GM21423 (cell line): ENCODE measurements around the gene MARCHF3.
"Not testable (repeated sequence)": the region's sequence is repeated elsewhere in the genome, so short reads cannot be mapped to it uniquely, and the experiment has no call there.

ENCODE experiments used
- ATAC-seq: cut with Tn5 transposase; IDR thresholded peaks from one replicate; pipeline ENCODE4 v1.9.1; 2021; ENCODE audit warnings: mild to moderate bottlenecking, moderate library complexity; ENCODE audit not compliant: unreplicated experiment

Gene MARCHF3, protein sequence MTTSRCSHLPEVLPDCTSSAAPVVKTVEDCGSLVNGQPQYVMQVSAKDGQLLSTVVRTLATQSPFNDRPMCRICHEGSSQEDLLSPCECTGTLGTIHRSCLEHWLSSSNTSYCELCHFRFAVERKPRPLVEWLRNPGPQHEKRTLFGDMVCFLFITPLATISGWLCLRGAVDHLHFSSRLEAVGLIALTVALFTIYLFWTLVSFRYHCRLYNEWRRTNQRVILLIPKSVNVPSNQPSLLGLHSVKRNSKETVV

DNA sequence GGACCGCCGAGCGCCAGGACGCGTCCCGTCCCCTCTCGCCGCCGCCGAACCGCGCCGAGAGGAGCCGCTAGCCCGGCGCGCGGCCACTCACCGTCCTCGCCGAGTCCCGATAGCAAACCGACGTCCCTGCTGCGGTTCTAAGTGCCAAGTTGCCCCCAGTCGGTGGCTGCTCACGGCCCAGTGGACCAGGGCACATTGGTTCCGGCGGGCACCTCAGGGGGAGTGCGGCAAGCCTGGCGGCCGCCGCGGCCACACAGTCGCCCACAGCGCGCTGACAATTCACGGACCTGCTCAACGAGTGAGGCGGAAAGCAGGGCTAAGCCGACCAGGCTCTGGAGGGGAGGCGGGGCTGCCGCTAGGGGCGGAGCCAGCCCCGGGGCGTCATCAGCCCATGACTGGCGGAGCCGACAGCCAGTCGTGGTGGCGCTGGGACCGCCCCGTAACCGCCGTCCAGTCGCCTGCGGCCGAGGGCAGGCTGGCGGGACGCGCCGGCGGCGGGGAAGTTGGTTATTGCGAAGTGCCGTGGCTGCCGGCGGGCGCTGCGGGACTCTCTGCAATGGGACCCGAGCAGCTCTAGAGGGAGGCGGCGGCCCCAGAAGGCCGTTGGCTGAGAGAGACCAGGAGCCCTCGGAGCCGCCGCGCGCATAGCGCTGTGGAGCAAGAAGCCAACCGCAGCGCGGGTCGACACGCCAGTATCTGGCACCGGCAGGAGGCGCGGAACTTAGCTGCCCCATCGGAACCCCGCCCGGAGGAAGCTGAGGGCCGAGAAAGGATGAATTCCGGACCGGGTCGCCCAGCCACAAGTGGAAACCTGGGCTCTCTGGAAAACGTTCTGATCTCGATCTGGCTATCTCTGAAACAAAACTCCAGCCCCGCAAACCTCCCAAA lies at the start of gene MARCHF3:
Gene MARCHF3 (minus strand): TSS at position 300 of the 888 bp plus-strand sequence. CDS start 112,387 bp downstream, outside the sequence.
- ATAC-seq, result peak; percentile 94

DNA sequence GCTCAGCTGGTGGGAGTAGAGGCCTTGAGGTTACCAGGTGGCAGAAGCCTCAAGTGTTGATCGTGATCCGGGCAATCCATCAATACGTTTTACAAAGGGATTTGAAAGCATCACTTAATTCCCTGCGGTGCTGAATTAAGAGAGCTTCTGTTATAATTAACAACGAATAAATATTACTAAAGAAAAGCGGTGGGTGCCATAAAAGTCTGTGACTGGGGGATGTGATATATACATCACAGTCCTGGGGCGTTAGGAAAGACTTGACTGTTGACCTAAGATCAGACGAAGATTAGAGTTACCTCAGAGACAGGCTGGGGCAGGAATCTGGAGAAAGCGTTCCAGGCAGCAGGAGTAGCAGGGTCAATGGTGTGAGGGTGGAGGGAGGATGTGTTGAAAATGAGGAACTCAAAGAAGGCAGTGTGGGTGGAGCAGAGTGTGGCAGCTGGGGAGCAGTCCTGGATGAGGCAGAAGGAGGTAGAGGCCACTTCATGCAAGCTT lies 49.7 kb upstream of the MARCHF3 start:
- ATAC-seq, result no peak

DNA sequence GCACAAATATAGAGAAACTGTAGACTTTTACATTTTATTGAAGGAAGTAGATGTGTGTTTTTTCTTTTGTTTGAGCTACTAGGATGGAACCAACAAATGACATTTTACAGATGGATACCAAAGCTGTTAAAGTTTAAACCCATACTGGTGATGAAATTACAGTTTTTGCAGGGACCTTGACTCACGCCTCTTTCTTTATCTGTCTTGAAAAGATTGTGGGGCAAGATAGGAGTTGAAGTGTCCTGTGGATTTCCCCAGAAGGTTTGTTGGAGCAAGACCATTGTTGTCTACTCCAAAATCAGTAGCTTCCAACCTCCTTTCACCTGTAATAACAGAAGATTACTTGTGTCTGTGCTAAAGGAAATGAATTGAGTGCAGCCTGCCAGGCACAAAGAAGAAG lies 47.0 kb upstream of the MARCHF3 start:
- no peak for ATAC-seq

DNA sequence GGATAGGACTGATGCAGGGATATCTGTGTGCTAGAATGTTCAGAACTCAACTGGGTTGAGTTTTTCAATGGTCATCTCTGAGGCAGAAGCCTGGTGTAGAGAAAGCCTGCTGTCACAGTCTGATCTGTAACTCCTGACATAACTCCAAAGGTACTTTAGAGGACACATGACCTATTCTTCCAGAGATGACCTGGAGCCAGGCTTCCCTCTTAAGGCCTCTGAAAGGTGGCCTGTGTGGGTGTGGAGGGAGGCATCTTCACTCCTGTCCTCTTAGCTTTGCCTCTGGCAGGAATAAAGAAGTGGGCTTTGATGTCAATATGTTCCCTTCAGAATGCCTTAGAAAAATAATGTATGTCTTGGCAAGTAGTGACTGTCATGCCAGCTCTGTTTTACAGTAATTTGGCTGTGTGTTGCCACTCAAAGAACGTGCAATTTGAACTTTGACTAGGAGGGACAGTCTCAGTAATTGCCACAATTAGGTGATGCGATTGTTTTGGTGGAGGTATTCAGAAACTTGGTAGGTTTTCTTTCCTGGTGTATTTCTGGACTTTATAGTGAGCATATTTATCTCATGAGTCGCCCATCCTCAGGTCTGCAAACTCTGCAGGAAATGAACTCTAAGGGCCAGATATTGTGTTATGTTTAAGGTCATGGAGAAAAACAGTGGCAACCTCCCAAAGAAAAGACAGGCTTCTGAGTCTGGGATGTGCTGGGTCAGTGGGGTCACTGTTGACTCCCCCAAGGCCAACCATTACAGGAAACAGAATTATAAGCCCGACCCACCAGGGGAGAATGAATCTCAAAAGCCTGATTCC lies 46.2 kb upstream of the MARCHF3 start:
- no peak for ATAC-seq

DNA sequence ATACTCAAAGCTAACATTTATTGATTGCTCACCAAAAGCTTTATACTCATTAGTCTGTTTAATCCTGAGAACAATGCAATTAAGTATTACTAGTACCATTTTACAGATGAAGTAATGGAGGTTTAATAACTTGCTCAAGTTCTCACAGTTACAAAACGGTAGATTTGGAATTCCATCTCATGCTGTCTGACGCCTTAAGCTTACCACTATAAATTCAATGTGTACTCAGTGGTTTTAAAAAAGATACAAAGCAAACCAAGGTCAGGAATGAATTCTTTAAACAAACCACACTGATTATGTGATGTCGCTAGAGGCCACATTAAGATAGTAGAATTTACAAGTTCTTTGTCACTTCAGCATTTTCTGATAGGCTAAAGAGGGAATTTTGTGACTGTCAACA lies 44.1 kb upstream of the MARCHF3 start:
- ATAC-seq, result no peak

DNA sequence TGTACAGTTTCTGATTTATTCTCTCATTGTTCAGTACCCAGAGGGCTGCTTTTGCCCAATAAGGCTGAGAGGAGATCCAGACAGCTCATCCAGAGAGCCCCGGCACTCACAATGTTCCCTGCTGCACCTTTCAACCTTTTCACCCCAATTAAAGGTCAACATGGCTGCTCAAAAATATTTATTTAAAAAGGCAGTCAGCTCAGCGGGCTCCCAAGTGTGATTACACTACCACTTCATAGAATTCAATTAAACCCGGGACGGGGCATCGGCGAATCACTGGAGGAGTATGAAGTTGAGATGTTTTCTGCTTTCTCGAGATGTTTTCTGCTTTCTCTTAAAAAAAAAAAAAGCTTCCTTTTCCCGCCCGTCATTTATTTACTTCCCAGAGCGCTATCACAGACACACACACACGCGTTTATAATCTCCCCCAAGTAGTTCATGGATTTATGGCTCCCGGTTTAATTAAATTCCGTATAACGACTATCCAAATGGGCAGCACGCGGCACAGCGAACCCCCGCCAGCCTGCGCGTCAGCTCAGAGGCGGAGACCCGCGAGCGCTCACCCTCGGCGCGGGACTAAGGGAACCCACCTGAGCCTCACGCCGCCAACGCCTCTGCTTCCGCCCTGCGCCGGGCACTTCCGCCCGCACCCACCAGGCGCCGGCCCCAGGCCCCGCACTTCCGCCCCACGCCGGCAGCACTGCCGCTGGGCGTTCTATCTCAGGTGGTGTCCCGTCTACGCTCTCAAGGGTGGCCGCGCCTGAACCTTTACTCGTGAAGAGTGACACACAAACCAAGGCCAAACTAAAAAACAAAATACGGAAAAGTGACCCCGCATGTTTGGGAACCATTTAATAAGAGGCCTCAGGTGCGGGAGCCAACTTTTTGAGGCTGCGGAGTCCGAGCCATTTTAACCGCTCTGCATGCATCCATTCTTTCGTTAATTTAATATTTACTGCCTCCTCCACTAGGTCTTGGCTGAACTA lies 42.8 kb upstream of the MARCHF3 start, which contains the start of gene C5orf63:
Gene C5orf63 (minus strand): TSS at position 642 of the 986 bp plus-strand sequence. CDS start 14,507 bp downstream, outside the sequence.
- ATAC-seq, result peak; percentile 99

DNA sequence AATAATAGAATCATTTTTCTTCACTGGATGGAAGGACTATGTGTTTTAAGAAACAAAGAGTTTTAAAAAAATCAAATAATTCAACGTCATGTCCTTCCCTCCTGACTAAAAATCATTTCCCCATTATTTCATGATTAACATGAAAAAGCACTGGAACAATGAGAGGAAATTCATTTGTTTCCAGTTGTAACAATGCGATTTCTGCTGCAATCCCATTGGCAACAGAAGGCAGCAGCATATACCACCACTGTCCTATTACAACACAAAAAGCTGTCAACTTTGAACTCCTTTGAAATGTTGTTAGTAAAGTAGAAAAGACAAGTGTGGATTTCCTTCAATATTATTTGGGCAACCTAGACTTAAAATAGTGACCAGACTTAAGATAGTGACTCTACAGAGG lies 39.9 kb upstream of the MARCHF3 start:
- ATAC-seq, result no peak

DNA sequence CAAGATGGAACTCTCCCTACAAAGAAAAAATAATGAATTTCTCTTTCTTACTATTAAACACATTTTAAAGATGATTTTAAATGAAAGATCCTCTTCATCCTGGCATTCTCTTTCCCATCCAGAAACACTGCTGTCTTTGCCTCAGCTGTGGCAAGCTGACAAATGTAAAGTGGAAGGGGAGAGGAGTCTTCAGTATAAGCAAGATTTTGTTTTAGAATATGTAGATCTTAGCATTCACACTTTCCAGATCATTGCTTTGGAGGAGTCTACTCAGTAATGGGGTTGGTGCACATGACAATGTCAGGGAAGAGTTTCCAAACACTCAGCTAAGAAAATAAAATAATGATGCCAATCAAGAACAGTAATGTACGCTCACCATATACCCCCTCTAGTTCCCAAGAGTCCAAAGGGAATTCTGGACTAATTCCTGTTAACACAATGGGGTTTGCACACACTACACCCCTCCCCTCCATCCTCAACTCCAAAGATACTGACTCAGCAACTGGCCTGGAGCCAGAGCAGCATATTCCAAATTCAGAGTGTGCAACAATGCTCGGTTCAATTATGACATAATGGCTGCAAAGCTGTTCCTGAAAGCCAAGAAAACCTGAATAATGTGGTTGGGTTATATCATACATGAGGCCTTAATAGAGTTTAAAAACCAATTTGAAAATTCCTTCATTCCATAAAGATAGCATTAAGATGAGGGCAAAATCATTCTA lies 38.3 kb upstream of the MARCHF3 start:
- ATAC-seq, result no peak

DNA sequence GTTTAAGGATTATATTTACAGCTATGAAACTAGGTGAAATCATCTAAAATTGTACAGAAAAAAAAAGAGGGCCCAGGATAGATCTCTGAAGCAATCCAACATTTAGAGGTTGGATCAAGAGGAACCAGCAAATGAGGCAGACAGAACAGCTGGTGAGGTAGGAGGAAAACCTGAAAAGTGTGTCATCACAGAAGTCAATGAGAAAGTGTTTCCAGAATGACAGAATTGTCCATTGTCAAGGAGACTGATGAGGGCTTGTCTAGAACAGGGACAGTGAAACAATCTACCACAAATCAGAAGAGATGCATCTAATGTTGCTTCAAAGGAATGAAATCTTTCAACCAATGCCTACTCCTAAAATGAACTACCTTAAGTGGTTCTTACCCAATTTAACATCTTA lies 36.4 kb upstream of the MARCHF3 start:
- ATAC-seq, result no peak

DNA sequence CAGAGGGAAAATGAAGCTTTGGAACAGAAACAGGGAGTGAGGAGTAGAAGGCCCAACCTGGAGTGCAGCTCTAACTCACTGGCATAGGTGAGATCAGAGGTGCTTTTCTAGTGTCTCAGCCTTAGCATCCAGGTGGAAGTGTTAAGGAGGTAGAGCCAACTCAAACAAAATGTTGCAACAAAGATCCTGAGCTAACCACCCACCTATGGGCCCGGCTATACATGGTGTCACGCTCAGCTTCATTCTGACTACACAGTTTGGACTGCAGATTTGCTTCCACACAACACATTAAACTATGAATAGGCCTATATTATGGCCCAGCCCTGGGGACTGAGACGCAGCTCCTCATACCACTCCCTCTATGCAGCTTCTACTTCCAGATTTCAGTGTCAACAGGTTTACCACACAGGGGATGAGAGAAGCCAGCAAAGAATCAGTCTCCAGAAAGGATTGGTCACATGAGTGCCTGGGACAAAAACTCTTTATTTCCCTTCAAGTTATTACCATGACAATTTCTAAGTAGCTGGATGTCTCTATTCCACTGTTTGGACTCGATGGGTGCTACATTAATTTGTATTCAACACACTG lies 34.0 kb upstream of the MARCHF3 start:
- no peak for ATAC-seq

DNA sequence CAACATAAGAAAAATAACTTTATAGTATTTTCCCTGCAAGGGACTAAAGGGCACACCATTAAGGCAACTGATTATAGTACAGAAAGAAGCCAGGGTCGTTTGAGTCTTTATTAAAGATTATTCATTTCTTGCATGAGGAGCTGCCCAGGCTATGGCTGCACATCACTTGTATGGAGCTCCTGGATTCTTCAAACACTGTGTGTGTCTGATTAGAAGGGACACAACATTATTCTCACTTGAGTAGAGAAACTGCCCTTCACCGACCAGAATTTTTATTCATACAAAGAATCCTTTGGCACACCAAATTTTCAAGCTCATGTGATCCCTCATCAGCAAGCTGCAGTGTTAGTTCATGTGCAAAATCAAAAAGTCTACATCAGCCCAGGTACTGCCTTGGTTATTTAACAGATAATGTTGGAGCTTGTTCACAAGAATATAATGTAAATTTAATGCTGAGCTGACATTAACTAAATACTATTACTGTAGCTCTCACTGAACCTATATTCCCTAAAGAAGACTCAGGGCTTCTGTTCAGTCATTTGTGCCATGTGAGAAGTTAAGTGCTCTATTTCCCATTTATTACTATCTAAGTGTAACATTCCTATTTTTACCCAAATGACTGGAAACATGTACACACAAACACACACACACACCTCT lies 33.0 kb upstream of the MARCHF3 start:
- ATAC-seq, result no peak

DNA sequence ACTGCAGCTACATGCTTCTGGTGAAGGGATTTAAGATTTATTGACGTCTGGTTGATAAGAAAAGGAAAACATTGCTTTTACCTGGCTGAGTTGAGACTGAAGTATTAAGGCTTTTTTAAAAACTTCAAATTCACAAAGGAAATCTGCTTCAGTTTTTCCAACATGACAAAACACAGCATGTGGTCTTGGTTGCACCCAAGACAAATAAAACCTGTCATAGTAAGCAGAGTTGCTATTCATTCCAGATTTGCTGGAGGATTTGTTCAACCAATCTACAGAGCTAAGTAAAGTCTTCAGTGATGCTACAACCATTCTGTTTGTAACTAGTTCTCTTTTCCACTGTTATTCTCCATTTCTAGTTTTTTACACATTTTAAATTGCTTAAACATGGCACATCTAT lies 31.6 kb upstream of the MARCHF3 start:
- no peak for ATAC-seq

DNA sequence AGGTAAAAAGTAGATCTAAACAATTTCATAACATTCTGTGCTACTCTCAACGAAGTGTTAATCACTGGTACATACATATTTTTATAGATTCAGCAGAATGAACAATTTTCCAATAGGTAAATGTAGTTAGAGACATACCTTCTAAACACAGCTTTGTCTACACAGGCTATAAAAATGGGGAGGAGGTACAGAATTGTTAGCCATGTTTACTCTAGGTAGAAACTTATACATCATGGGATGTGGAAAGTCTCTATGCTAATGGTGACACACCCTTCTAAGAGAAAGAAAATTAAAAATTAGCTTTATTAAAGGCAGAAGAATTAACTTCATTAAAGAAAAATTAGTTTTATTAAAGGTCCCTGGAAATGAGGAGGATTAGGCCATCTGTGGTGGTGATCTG lies 31.2 kb upstream of the MARCHF3 start:
- ATAC-seq, result no peak

DNA sequence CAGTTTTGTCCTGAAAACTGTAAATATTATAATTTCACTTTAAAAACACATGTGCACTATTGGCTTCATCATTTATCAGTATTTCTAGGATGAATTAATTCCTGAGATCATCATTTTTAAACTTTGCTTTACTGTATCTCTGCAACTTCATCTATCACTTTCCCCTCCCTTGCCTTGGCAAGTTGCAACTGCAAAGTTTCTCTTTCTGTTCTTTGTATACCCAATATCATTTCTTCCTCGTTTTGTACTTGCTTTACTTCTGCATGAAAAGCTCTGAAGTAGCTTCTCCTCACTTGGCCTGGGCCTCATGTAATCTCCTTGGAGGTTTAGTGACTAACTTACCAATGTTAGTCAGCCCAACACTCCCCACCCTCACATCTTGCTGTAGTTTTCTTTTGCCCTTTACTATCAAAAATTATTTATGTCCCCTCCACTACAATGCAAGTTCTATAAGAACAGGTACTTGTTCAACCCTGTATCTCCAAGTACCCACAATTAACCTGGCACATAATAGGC lies 30.2 kb upstream of the MARCHF3 start:
- ATAC-seq, result no peak

DNA sequence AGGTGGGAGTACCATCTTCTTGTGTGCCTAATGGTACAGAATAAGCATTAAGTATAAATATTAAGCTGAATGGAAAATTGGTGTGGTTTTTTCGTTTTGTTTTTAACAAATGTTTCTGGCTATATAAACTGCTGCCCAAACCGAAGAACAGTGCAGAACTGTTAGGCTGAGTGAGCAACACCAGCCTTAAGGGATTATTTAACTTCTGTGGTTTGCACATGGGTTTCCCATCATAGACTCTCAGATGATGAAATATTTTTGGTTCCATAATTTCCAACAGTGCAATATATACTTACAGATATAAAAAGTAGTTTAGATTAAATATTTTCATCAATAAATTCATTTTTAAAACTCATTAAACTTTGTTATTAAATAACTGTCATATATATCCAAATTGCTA lies 26.5 kb upstream of the MARCHF3 start:
- ATAC-seq, result no peak

DNA sequence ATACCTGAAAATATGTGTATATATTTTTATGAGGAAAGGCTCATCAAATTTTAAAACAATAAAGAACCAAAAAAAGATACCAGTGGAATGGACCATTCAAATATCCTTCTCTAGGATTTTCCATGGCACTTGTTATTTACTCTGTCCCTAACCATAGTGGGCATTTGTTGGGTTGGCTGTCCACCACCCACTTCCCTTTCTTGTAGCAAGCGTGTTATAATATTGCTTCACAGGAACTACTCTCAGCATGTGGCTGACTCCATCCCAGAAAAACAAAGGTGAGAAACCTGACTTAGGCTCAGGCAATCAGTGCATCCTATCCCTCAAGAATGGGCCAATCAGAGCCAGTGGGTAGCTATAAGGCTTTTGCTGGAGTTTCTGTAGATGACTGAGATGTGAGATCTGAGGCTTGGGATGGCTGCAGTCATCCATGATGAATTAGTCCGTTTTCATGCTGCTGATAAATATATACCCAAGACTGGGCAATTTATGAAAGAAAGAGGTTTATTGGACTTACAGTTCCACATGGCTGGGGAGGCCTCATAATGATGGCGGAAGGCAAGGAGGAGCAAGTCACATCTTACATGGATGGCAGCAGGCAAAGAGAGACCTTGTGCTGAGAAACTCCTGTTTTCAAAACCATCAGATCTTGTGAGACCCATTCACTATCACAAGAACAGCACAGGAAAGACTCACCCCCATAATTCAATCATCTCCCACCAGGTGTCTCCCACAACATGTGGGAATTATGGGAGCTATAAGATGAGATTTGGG lies 25.7 kb upstream of the MARCHF3 start:
- no peak for ATAC-seq

DNA sequence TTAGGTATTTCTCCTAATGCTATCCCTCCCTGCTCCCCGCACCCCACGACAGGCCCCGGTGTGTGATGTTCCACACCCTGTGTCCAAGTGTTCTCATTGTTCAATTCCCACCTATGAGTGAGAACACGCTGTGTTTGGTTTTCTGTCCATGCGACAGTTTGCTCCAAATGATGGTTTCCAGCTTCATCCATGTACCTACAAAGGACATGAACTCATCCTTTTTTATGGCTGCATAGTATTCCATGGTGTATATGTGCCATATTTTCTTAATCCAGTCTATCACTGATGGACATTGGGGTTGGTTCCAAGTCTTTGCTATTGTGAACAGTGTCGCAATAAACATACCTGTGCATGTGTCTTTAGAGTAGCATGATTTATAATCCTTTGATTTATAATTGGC lies 23.2 kb upstream of the MARCHF3 start:
- ATAC-seq, result not testable (repeated sequence)
